ENCODE measurements around the gene SCN5A.

SCN5A gene

GRCh38 chr3:38653685-38654537 is 4.4 kb upstream of the SCN5A start:
- Histone ChIP-seq H3K36me3 (ENCODE audit: insufficient read depth, low read length) (no peaks in the 10 kb centered on the region), H3K4me1 (ENCODE audit: insufficient read depth, low read length) (peaks cover 4% of the 10 kb centered on the region; the same call in 1 of the 2 replicates), H3K9ac (ENCODE audit: low read depth, low read length) (no peak overlapping the region), H3K9me3 (ENCODE audit: control insufficient read depth, insufficient read depth, low read length) (no peaks in the 10 kb centered on the region)

GRCh38 chr3:38652934-38653333 is 3.4 kb upstream of the SCN5A start:
- no peaks in the 10 kb centered on the region for H3K9me3 ChIP-seq (ENCODE audit: control insufficient read depth, insufficient read depth, low read length)
- H3K9ac ChIP-seq (ENCODE audit: low read depth, low read length) = no peak overlapping the region

GRCh38 chr3:38651153-38651789 is 1.8 kb upstream of the SCN5A start:
- peak overlapping the region; percentile 41; the same call in 1 of the 2 replicates for H3K9ac ChIP-seq (ENCODE audit: low read depth, low read length)
- H3K36me3 ChIP-seq (ENCODE audit: insufficient read depth, low read length) = no peaks in the 10 kb centered on the region
- H3K4me1 ChIP-seq (ENCODE audit: insufficient read depth, low read length) = peaks cover 2% of the 10 kb centered on the region; the same call in 1 of the 2 replicates
- H3K9me3 ChIP-seq (ENCODE audit: control insufficient read depth, insufficient read depth, low read length) = no peaks in the 10 kb centered on the region

More at GRCh38 chr3:38652934-38653333, 3.4 kb upstream of the SCN5A start:
- H3K4me1 ChIP-seq (ENCODE audit: insufficient read depth, low read length) = no peaks in the 10 kb centered on the region; the same call in 1 of the 2 replicates
- H3K36me3 ChIP-seq (ENCODE audit: insufficient read depth, low read length) = no peaks in the 10 kb centered on the region

GRCh38 chr3:38650248-38650951 is 913 bp upstream of the SCN5A start:
- no peaks in the 10 kb centered on the region for H3K36me3 ChIP-seq (ENCODE audit: insufficient read depth, low read length)
- peak overlapping the region; percentile 52; the same call in 1 of the 2 replicates for H3K9ac ChIP-seq (ENCODE audit: low read depth, low read length)

GRCh38 chr3:38648659-38649499 is 608 bp downstream of the SCN5A start:
- Histone ChIP-seq H3K9ac (ENCODE audit: low read depth, low read length) (peak overlapping the region; percentile 77), H3K4me1 (ENCODE audit: insufficient read depth, low read length) (peaks cover 4% of the 10 kb centered on the region; the same call in 1 of the 2 replicates), H3K36me3 (ENCODE audit: insufficient read depth, low read length) (no peaks in the 10 kb centered on the region), H3K9me3 (ENCODE audit: control insufficient read depth, insufficient read depth, low read length) (no peaks in the 10 kb centered on the region)

More at GRCh38 chr3:38650248-38650951, 913 bp upstream of the SCN5A start:
- H3K4me1 ChIP-seq (ENCODE audit: insufficient read depth, low read length) = peaks cover 4% of the 10 kb centered on the region; the same call in 1 of the 2 replicates
- no peaks in the 10 kb centered on the region for H3K9me3 ChIP-seq (ENCODE audit: control insufficient read depth, insufficient read depth, low read length)

DNA sequence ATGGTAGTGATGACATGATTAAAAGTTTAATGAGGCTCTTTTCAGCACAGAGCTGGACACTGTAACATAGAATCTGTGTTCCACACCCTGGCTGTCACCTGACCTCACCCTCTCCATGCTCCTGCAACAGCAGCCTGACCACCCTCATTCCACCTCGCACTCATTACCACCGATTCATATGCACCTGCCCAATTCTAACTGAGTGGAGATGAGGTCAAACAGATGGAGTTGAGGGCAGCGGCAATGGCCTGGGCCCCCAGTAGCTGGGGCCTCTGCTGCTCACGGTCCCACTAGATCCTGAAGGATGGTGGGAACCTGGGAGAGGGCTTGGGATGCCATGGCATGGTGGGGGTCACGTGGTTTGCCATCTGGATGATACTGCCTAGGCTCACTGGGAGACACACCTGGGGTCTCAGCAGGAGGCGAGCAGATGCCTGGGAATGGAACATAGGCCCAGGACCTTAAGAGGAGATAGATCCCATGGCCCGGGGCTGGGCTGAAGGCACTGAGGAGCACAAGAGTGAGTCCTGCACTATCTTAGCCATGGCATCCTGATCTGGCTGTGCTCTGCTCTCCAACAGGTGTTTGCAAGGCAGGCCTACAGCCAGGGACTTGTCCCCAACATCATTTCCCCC is 1.3 kb downstream of the SCN5A start:
- peak overlapping the region; percentile 77; the same call in 1 of the 2 replicates for H3K9ac ChIP-seq (ENCODE audit: low read depth, low read length)
- peaks cover 4% of the 10 kb centered on the region; the same call in 1 of the 2 replicates for H3K4me1 ChIP-seq (ENCODE audit: insufficient read depth, low read length)
- H3K9me3 ChIP-seq (ENCODE audit: control insufficient read depth, insufficient read depth, low read length) = no peaks in the 10 kb centered on the region
- no peaks in the 10 kb centered on the region for H3K36me3 ChIP-seq (ENCODE audit: insufficient read depth, low read length)

- no peak overlapping the region for H3K9ac ChIP-seq (ENCODE audit: low read depth, low read length)
- no peaks in the 10 kb centered on the region for H3K9me3 ChIP-seq (ENCODE audit: control insufficient read depth, insufficient read depth, low read length)
- H3K4me1 ChIP-seq (ENCODE audit: insufficient read depth, low read length) = peaks cover 4% of the 10 kb centered on the region; the same call in 1 of the 2 replicates
- H3K36me3 ChIP-seq (ENCODE audit: insufficient read depth, low read length) = no peaks in the 10 kb centered on the region
These were observed 2.1 kb downstream of the SCN5A start for GRCh38 chr3:38647217-38647970.

- Histone ChIP-seq H3K9ac (ENCODE audit: low read depth, low read length) (no peak overlapping the region), H3K36me3 (ENCODE audit: insufficient read depth, low read length) (no peaks in the 10 kb centered on the region), H3K9me3 (ENCODE audit: control insufficient read depth, insufficient read depth, low read length) (no peaks in the 10 kb centered on the region), H3K4me1 (ENCODE audit: insufficient read depth, low read length) (peaks cover 5% of the 10 kb centered on the region; the same call in 1 of the 2 replicates)
These were observed 2.9 kb downstream of the SCN5A start for GRCh38 chr3:38646630-38647029.

DNA sequence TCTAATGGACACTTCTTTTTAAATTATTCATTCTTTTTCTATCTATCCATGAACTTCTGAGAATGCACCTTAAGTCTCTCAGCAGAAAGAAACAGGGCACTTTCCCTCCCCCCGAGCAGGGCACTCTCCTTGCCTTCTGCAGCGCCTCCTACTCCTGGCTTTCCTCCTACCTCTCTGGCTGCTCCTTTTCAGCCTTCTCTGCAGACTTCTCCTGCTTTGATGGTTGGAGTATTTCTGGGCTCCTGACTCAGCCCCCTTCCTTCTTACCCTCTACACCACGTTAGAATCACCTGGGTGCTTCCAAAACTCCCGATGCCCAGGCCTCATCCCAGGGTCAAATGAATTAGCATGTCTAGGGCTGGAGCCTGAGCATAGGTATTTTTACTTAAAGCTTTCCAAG is 3.4 kb downstream of the SCN5A start:
- Histone ChIP-seq H3K9ac (ENCODE audit: low read depth, low read length) (no peak overlapping the region), H3K36me3 (ENCODE audit: insufficient read depth, low read length) (no peaks in the 10 kb centered on the region), H3K9me3 (ENCODE audit: control insufficient read depth, insufficient read depth, low read length) (no peaks in the 10 kb centered on the region), H3K4me1 (ENCODE audit: insufficient read depth, low read length) (peaks cover 11% of the 10 kb centered on the region; the same call in 1 of the 2 replicates)

- H3K36me3 ChIP-seq (ENCODE audit: insufficient read depth, low read length) = no peaks in the 10 kb centered on the region
- no peak overlapping the region for H3K9ac ChIP-seq (ENCODE audit: low read depth, low read length)
- peaks cover 11% of the 10 kb centered on the region; the same call in 1 of the 2 replicates for H3K4me1 ChIP-seq (ENCODE audit: insufficient read depth, low read length)
- no peaks in the 10 kb centered on the region for H3K9me3 ChIP-seq (ENCODE audit: control insufficient read depth, insufficient read depth, low read length)
These were observed 3.9 kb downstream of the SCN5A start for GRCh38 chr3:38645601-38646000.

DNA sequence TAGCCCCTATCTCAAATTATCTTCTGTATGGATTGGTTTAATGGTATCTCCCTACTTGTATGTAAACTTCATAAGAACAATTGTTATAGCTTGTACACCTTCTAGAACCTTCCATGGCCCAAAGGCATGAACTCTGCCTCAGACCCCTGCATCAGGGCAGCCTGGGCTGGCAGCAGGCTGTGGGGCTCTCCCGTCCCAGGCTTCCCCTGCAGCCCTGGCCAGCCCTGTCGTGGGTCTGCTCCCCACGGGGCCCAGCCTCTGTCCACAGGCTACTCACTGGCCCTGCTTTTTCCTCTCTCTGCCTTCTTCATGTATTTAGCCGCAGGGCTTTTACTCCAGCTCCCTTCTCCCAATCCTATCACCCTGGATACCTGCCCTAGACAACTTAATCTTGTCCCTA is 4.4 kb downstream of the SCN5A start:
- H3K9me3 ChIP-seq (ENCODE audit: control insufficient read depth, insufficient read depth, low read length) = no peaks in the 10 kb centered on the region
- H3K9ac ChIP-seq (ENCODE audit: low read depth, low read length) = no peak overlapping the region
- peaks cover 11% of the 10 kb centered on the region; the same call in 1 of the 2 replicates for H3K4me1 ChIP-seq (ENCODE audit: insufficient read depth, low read length)
- no peaks in the 10 kb centered on the region for H3K36me3 ChIP-seq (ENCODE audit: insufficient read depth, low read length)

GRCh38 chr3:38644662-38645053 is 4.8 kb downstream of the SCN5A start:
- H3K9ac ChIP-seq (ENCODE audit: low read depth, low read length) = no peak overlapping the region
- peaks cover 11% of the 10 kb centered on the region; the same call in 1 of the 2 replicates for H3K4me1 ChIP-seq (ENCODE audit: insufficient read depth, low read length)
- H3K36me3 ChIP-seq (ENCODE audit: insufficient read depth, low read length) = no peaks in the 10 kb centered on the region
- no peaks in the 10 kb centered on the region for H3K9me3 ChIP-seq (ENCODE audit: control insufficient read depth, insufficient read depth, low read length)
